NT2/D1 (cell line): Measurements from ENCODE around the gene PCSK6.

ENCODE experiments used
- SUZ12 ChIP-seq: IDR thresholded peaks from 2 replicates; pipeline ENCODE4 v1.6.1; 2011; ENCODE audit not compliant: insufficient read length, insufficient read depth; ENCODE audit errors: extremely low read depth
- YY1 ChIP-seq: IDR thresholded peaks from 2 replicates; pipeline ENCODE4 v1.6.1; 2011; ENCODE audit not compliant: insufficient read length, insufficient read depth
- ZNF274 ChIP-seq: IDR thresholded peaks from 2 replicates; pipeline ENCODE4 v1.6.1; 2011; ENCODE audit warnings: mild to moderate bottlenecking, low read depth, low read length

DNA sequence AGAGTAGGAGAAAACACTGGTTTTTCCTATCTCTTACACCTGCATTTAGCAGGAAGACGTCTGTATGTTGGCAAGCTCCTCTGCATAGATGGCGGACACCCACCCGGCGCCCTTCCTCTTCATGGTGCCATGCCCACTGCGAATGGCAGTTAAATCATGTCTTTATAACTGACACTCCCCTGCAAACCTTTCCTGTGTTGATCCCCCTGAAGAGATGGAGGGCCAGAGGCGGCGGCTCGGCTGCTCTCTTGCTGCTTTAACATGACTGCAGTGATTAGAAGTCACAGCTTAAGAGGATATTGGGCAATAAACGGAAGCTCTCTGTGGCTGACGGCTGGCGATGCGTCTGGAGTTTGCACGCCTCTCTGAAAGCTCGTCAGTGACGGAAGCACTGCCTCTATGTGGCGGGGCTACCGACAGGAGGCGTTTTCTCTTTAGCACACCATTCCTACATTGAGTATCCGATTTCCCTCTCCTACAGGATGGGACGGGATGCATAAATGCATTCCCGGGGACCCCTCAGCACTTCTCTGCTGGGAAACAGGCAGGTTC is 168.9 kb downstream of the PCSK6 start:
- TF ChIP-seq YY1 (no peak), SUZ12 (no peak), ZNF274 (no peak)
